GM13977 (cell line): ENCODE data around the gene ARHGDIB.
A peak's percentile ranks its signal among the peaks of the same experiment; 100 is the strongest.

Experiments used
- DNase-seq: peaks from one replicate; pipeline ENCODE4 v3.0.0; 2012; ENCODE audit warnings: low spot score
- in situ Hi-C: fragments of 300-500 bp; cut with MboI; formaldehyde crosslinking; loops from one replicate; pipeline ENCODE4 v1.12.0; 2022; ENCODE audit warnings: low sequenced_read_pairs, low pct_unique_long_range_greater_than_20kb, mixed read lengths, inconsistent platforms; ENCODE audit not compliant: unreplicated experiment
- TF ChIP-seq, protein P1 (sequence below): IDR thresholded peaks from 2 replicates; pipeline ENCODE4 v1.5.1; 2012; ENCODE audit warnings: mild to moderate bottlenecking, control low read depth; ENCODE audit not compliant: insufficient read depth; ENCODE audit errors: extremely low read depth, missing control alignments

ARHGDIB gene

DNA sequence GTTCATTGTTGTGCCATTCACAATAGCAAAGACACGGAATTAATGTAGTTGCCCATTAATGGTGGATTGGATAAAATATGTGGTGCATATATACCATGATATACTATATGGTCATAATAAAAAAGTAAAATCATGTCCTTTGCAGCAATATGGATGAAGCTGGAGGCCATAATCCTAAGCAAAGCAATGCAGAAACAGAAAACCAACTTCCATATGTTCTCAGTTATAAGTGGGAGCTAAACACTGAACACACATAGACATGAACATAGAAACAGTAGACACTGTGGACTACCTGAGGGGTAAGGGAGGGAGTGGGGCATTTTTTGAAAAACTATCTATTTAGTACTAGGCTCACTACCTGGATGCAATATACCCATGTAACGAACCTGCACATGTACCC lies 20.0 kb downstream of the ARHGDIB start:
- DNase-seq, result no peak
- in situ Hi-C loops, result no loop called here
- TF ChIP-seq, protein P1, sequence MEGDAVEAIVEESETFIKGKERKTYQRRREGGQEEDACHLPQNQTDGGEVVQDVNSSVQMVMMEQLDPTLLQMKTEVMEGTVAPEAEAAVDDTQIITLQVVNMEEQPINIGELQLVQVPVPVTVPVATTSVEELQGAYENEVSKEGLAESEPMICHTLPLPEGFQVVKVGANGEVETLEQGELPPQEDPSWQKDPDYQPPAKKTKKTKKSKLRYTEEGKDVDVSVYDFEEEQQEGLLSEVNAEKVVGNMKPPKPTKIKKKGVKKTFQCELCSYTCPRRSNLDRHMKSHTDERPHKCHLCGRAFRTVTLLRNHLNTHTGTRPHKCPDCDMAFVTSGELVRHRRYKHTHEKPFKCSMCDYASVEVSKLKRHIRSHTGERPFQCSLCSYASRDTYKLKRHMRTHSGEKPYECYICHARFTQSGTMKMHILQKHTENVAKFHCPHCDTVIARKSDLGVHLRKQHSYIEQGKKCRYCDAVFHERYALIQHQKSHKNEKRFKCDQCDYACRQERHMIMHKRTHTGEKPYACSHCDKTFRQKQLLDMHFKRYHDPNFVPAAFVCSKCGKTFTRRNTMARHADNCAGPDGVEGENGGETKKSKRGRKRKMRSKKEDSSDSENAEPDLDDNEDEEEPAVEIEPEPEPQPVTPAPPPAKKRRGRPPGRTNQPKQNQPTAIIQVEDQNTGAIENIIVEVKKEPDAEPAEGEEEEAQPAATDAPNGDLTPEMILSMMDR, result no peak

DNA sequence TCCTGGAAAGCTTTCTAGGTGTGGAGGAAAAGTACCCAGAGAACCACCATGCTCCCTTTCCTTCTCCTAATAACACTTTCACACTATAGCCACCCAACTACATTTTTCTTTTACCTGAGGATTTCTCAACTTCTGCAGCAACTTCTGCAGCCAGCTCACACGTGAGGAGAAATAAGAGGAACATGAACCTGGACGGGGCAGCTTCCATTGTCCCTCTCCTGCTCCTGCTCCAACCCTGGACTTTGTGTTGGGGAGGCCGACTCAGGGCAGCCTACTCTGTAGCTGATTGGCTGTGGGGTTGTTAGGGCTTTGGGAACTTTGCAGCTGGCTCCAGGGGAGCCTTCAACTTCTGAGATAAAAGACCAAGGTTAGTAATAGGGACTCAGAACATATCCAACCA lies 23.1 kb downstream of the ARHGDIB start, which contains the start of gene ERP27:
ERP27 (minus strand) TSS at position 237 of the 400 bp plus-strand sequence; CDS start at position 208, 29 bp downstream.
- in situ Hi-C loops, result no loop called here
- DNase-seq, result no peak
- TF ChIP-seq, protein P1, result no peak

DNA sequence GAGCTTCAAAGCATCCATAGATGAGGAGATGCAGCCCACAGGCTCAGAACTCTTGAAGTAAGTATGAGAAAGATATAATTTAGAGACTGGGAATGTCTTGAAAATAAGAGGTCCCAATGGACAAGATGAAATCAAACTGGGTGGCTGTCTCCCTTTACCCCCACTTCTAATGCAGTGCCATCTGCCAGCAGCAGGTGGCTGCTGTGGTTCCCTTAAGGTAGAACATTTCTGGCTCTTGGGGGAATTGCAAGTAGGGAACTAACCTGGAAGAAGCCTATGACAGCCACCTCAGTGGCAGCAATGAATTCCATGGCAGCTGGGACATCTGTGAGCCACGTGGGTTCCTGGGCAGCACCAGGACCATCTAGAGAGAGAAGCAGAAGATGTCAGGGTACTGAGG lies 23.7 kb downstream of the ARHGDIB start:
- in situ Hi-C loops, result no loop called here
- TF ChIP-seq, protein P1, result peak; percentile 42
- no peak for DNase-seq

DNA sequence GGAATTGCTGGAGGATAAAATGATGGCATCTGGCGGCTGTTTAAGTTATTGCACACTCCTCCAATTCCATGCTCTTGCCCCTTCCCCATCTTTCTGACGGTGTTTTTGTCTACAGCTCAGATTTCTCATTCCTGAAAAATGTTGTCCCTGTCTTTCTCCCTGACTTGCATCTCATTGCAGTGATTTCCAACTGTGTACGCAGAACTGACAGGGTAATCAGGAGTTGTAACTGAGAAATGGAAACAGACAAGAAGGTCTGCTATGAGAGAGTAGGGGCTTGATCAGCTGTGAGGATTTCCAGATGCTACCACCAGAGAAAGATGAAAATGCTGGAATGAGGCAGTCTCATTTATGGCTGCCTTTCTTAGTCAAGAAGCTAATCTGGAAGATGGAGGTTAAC lies 24.4 kb downstream of the ARHGDIB start:
- in situ Hi-C loops, result no loop called here
- TF ChIP-seq, protein P1, result no peak
- DNase-seq, result no peak

DNA sequence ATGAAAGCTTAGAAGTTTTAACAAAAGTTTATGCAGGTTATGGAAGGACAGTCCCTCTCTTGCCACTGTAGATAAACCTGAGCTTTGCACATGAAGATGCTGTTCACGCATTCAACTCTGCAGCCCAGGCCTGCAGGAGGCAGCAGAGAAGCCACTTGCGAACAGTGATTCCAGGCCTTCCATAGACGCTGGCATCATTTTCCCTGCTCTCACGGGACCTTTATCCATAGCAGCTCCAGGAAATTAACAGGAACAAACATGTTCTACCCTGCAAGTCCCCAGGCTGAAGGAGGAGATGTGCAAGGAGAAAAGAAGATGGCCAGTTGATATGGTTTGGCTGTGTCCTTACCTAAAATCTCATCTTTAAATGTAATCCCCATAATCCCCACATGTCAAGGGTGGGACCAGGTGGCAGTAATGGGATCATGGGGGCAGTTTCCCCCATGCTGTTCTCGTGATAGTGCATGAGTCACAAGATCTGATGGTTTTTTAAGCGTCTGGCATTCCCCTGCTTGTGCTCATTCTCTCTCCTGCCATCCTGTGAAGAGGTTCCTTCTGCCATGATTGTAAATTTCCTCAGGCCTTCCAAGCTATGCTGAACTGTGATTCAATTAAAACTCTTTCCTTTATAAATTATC lies 25.1 kb downstream of the ARHGDIB start:
- TF ChIP-seq, protein P1, result peak; percentile 39
- DNase-seq, result no peak
- in situ Hi-C loops, result no loop called here

DNA sequence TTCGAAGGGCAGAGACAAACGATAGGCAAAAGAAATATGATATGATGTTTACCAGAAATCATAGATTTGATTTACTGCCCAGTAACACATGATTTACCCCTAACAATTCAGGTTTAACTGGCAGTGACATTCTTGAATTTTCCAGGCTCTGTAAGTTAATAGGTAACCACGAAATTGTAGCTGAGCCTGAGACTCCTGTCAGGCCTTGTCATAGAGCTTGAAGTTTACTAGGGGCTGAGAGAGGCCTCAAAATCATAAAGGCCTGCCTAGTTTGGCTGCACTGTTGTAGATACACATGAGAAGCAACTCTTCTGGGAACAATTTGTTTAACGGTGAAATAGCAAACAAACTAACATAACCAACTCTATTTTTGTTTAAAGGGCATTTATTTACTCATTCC lies 26.4 kb downstream of the ARHGDIB start:
- no peak for DNase-seq
- in situ Hi-C loops, result no loop called here
- TF ChIP-seq, protein P1, result no peak
